Measurements from ENCODE around the gene ZC3H7B.
"Not testable (repeated sequence)": the region's sequence is repeated elsewhere in the genome, so short reads cannot be mapped to it uniquely, and the experiment has no call there.

The ZC3H7B gene

DNA sequence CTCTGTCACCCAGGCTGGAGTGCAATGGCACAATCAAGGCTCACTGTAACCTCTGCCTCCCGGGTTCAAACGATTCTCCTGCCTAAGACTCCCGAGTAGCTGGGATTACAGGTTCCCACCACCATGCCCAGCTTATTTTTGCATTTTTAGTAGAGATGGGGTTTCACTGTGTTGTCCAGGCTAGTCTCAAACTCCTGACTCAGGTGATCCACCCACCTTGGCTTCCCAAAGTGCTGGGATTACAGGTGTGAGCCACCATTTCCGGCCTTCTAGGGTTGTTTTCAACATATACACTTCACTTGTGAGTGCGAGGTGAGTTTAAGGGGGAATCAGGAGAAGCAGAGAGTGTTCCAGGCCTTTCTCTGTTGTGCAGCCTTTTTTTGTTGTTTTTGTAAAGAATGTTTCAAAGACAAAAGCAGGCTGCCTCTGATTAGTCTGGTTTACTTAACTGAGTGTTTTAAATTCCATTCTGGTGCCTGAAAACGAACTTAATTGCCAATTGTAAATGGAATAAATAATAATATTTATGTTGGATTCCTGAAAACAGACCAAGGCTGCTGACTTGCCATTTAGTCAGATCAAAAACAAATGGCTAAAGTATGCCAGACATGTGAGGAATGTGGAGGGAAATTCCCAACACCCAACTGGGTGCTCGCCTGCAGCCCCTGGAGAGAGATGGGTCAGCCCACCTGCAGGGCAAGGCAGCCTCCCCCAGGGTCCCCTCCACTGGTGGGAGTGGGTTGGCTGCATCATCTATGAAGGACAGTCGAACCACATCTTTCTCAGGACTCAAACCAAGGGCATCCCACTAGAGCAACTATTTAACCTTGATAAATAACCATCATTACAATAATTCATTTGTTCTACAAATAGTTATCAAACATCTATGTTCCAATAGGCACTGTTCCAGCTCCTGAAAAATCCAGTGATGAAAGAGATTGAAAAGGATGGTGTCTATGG, 10.8 kb upstream of the ZC3H7B start:
- H3K4me3 ChIP-seq (ENCODE audit: low read depth, low read length), result no peak overlapping the region
- DNase-seq, result no peak
- H3K27me3 ChIP-seq, result no peaks in the 10 kb centered on the region
- peaks cover 3% of the 10 kb centered on the region for H3K4me1 ChIP-seq
- no peaks in the 10 kb centered on the region for H3K9me3 ChIP-seq
- no peaks in the 10 kb centered on the region for H3K36me3 ChIP-seq
- TF ChIP-seq, protein P1, sequence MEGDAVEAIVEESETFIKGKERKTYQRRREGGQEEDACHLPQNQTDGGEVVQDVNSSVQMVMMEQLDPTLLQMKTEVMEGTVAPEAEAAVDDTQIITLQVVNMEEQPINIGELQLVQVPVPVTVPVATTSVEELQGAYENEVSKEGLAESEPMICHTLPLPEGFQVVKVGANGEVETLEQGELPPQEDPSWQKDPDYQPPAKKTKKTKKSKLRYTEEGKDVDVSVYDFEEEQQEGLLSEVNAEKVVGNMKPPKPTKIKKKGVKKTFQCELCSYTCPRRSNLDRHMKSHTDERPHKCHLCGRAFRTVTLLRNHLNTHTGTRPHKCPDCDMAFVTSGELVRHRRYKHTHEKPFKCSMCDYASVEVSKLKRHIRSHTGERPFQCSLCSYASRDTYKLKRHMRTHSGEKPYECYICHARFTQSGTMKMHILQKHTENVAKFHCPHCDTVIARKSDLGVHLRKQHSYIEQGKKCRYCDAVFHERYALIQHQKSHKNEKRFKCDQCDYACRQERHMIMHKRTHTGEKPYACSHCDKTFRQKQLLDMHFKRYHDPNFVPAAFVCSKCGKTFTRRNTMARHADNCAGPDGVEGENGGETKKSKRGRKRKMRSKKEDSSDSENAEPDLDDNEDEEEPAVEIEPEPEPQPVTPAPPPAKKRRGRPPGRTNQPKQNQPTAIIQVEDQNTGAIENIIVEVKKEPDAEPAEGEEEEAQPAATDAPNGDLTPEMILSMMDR (IDR thresholded peaks at IDR 0.05; ENCODE audit: low read depth, low read length), result no peak

GRCh38 chr22:41294816-41295215, 6.5 kb upstream of the ZC3H7B start:
- not testable (repeated sequence) for H3K4me1 ChIP-seq; DNase-seq; H3K9me3 ChIP-seq; H3K27me3 ChIP-seq; H3K36me3 ChIP-seq; H3K4me3 ChIP-seq (ENCODE audit: low read depth, low read length)

DNA sequence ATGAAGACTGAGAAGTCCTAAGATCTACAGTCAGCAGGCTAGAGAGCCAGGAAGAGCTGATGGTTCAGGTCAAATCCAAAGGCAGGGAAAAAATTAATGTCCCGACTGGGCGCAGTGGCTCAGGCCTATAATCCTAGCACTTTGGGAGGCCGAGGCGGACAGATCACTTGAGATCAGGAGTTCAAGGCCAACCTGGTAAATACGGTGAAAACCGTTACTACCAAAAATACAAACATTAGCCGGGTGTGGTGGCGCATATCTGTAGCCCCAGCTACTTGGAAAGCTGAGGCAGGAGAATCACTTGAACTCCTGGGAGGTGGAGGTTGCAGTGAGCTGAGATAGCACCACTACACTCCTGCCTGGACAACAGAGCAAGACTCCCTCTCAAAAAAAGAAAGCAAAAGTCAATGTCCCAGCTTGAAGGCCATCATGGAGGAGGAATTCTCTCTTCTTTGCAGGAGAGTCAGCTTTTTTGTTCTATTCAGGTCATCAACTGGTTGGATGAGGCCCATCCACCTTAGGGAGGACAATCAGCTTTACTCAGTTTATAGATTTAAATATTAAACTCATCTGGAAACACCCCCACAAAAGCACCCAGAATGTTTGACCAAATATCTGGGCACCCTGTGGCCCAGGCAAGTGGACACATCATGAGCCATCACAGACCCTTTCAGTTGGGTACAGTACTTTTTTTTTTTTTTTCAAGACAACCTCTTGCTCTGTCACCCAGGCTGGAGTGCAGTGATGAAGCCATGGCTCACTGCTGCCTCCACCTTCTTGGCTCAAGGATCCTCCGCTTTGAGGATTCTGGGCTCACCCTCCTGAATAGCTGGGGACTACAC, 4.3 kb upstream of the ZC3H7B start:
- no peak for DNase-seq
- no peaks in the 10 kb centered on the region; the same call in 1 of the 2 replicates for H3K4me1 ChIP-seq
- H3K36me3 ChIP-seq, result no peaks in the 10 kb centered on the region
- H3K9me3 ChIP-seq, result no peaks in the 10 kb centered on the region
- TF ChIP-seq, protein P1 (IDR thresholded peaks at IDR 0.05; ENCODE audit: low read depth, low read length), result no peak
- H3K27me3 ChIP-seq, result no peaks in the 10 kb centered on the region
- H3K4me3 ChIP-seq (ENCODE audit: low read depth, low read length), result no peak overlapping the region

GRCh38 chr22:41300661-41301060, 664 bp upstream of the ZC3H7B start:
- peaks cover 7% of the 10 kb centered on the region for H3K4me1 ChIP-seq
- DNase-seq, result no peak
- peaks cover 14% of the 10 kb centered on the region for H3K36me3 ChIP-seq
- H3K9me3 ChIP-seq, result no peaks in the 10 kb centered on the region
- peak overlapping the region; percentile 91 for H3K4me3 ChIP-seq (ENCODE audit: low read depth, low read length)
- TF ChIP-seq, protein P1 (IDR thresholded peaks at IDR 0.05; ENCODE audit: low read depth, low read length), result no peak
- no peaks in the 10 kb centered on the region for H3K27me3 ChIP-seq

DNA sequence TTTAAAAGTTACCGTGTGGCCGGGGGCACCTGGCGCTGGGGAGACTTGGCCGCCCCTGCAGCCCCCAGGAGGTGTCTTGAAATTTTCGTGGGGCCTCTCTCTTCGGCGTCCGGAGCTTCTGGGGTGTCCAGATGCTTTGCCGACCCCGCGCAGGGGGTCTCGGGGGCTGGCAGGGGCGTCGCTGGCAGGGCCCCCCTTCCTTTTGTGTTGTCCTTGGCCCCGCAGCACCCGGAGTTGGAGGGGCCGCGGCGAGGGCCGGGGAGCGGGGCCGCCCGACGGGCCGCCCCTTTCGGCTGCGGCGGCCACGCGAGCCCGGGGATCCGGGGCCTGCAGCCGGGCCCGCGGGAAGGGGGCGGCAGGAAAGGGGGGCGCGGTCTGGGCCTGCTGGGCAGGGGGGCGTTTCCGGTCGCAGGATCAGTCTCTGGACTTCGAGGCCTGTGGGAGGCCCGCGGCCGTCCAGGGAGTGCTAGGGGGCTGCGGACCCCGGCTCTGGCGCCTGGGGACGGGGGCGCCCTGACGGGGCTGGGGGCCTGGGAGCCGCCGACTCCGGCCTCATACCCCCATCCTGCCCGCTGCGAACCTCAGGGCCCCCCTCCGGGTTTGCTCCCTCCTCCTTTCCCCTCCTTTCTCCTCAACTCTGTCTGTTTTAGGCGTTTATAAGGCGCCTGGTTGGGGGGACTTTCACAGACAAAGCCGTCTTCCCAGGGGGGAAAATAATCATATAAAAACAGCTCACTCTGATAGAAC, 869 bp downstream of the ZC3H7B start:
- DNase-seq, result peak; percentile 34
- Histone ChIP-seq H3K36me3 (peaks cover 17% of the 10 kb centered on the region), H3K4me3 (ENCODE audit: low read depth, low read length) (peak overlapping the region; percentile 91), H3K9me3 (no peaks in the 10 kb centered on the region), H3K4me1 (peaks cover 9% of the 10 kb centered on the region), H3K27me3 (no peaks in the 10 kb centered on the region)
- TF ChIP-seq, protein P1 (IDR thresholded peaks at IDR 0.05; ENCODE audit: low read depth, low read length), result no peak

GRCh38 chr22:41302811-41303210, 1.5 kb downstream of the ZC3H7B start:
- peak overlapping the region; percentile 91 for H3K4me3 ChIP-seq (ENCODE audit: low read depth, low read length)

More at GRCh38 chr22:41302811-41303210, 1.5 kb downstream of the ZC3H7B start:
- peaks cover 9% of the 10 kb centered on the region for H3K4me1 ChIP-seq
- TF ChIP-seq, protein P1 (IDR thresholded peaks at IDR 0.05; ENCODE audit: low read depth, low read length), result no peak
- no peaks in the 10 kb centered on the region for H3K27me3 ChIP-seq
- no peak for DNase-seq
- H3K9me3 ChIP-seq, result no peaks in the 10 kb centered on the region
- H3K36me3 ChIP-seq, result peaks cover 17% of the 10 kb centered on the region
